ENCODE data around the gene ZXDB. TPM values are rescaled to one million over a fixed set of nuclear protein-coding genes. Genes with fewer than 3 reads are reported as not detected.

The ZXDB gene
- total and polyA plus RNA-seq, 2 of the 13 experiments (the other 11 are each of a cell fraction or from before 2014, with no cell fraction given) = 4.5 to 9.0 TPM

GRCh38 chrX:57640674-57641016, 48.8 kb downstream of the ZXDB start:
- BruUV-seq (replicated peaks) = no TSS peak
- no peaks in the 10 kb centered on the region for H4K20me1 ChIP-seq (ENCODE audit: insufficient read depth, low read length)
- intact Hi-C loops (cut with micrococcal nuclease; ENCODE audit: unreplicated experiment) = loop anchor here (2.0 kb wide), 1 partner anchor 44 kb away; no protein-coding TSS in a partner anchor
- TF ChIP-seq ZNF746 (CRISPR knock-in tag; IDR thresholded peaks at IDR 0.05) (no peak), MAF1 (CRISPR knock-in tag; IDR thresholded peaks at IDR 0.05; ENCODE audit: borderline replicate concordance) (no peak), CHD4 (IDR thresholded peaks at IDR 0.05; ENCODE audit: borderline replicate concordance, low read length) (no peak), KDM1A (CRISPR knock-in tag; IDR thresholded peaks at IDR 0.05) (no peak), YEATS2 (CRISPR knock-in tag; IDR thresholded peaks at IDR 0.05; ENCODE audit: borderline replicate concordance) (no peak), BCL6 (CRISPR knock-in tag; IDR thresholded peaks at IDR 0.05) (0 out of 2 replicates have a peak, but pooled peaks have one; percentile 16), PRMT3 (CRISPR knock-in tag; IDR thresholded peaks at IDR 0.05; ENCODE audit: borderline replicate concordance, low read depth) (no peak), TSC22D2 (CRISPR knock-in tag; IDR thresholded peaks at IDR 0.05; ENCODE audit: borderline replicate concordance) (no peak), ZNF274 (CRISPR knock-in tag; IDR thresholded peaks at IDR 0.05) (no peak), DNMT3B (CRISPR knock-in tag; conservative IDR thresholded peaks at IDR 0.05) (no peak), KLF12 (CRISPR knock-in tag; IDR thresholded peaks at IDR 0.05; ENCODE audit: borderline replicate concordance) (no peak), PRDM10 (CRISPR knock-in tag; IDR thresholded peaks at IDR 0.05; ENCODE audit: low read depth) (peak; percentile 63; the same call in 1 of the 2 replicates), GPN1 (CRISPR knock-in tag; IDR thresholded peaks at IDR 0.05; ENCODE audit: borderline replicate concordance) (no peak), CEBPG (CRISPR knock-in tag; IDR thresholded peaks at IDR 0.05) (0 out of 2 replicates have a peak, but pooled peaks have one; percentile 12), NFE2 (CRISPR knock-in tag; IDR thresholded peaks at IDR 0.05) (no peak), ATF7-NPFF (CRISPR knock-in tag; IDR thresholded peaks at IDR 0.05; ENCODE audit: low read depth) (no peak), MXD4 (CRISPR knock-in tag; IDR thresholded peaks at IDR 0.05) (no peak)
- TF ChIP-seq, protein P1, sequence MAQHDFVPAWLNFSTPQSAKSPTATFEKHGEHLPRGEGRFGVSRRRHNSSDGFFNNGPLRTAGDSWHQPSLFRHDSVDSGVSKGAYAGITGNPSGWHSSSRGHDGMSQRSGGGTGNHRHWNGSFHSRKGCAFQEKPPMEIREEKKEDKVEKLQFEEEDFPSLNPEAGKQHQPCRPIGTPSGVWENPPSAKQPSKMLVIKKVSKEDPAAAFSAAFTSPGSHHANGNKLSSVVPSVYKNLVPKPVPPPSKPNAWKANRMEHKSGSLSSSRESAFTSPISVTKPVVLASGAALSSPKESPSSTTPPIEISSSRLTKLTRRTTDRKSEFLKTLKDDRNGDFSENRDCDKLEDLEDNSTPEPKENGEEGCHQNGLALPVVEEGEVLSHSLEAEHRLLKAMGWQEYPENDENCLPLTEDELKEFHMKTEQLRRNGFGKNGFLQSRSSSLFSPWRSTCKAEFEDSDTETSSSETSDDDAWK (CRISPR knock-in tag; IDR thresholded peaks at IDR 0.05) = no peak
- TF ChIP-seq, protein P2, sequence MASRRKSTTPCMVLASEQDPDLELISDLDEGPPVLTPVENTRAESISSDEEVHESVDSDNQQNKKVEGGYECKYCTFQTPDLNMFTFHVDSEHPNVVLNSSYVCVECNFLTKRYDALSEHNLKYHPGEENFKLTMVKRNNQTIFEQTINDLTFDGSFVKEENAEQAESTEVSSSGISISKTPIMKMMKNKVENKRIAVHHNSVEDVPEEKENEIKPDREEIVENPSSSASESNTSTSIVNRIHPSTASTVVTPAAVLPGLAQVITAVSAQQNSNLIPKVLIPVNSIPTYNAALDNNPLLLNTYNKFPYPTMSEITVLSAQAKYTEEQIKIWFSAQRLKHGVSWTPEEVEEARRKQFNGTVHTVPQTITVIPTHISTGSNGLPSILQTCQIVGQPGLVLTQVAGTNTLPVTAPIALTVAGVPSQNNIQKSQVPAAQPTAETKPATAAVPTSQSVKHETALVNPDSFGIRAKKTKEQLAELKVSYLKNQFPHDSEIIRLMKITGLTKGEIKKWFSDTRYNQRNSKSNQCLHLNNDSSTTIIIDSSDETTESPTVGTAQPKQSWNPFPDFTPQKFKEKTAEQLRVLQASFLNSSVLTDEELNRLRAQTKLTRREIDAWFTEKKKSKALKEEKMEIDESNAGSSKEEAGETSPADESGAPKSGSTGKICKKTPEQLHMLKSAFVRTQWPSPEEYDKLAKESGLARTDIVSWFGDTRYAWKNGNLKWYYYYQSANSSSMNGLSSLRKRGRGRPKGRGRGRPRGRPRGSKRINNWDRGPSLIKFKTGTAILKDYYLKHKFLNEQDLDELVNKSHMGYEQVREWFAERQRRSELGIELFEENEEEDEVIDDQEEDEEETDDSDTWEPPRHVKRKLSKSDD (CRISPR knock-in tag; IDR thresholded peaks at IDR 0.05; ENCODE audit: low read depth) = no peak

More at GRCh38 chrX:57640674-57641016, 48.8 kb downstream of the ZXDB start:
- Histone ChIP-seq H3K36me3 (replicated peaks in 1 of 2; ENCODE audit: control insufficient read depth in 1 of 2, insufficient read depth in 2 of 2, low read length in 2 of 2) (no peaks in the 10 kb centered on the region), H3K27ac (ENCODE audit: extremely low read length, insufficient read depth, low read length) (peak overlapping the region; percentile 59), H3K4me3 (replicated peaks in 1 of 3; ENCODE audit: insufficient read depth in 1 of 3, low read depth in 2 of 3, low read length in 3 of 3) (no peak overlapping the region; a peak in 1 of 6 replicates), H3K9ac (ENCODE audit: insufficient read depth, low read depth, low read length) (no peak overlapping the region), H2AFZ (ENCODE audit: low read length) (no peak overlapping the region), H3K4me1 (ENCODE audit: insufficient read depth, low read length) (peaks cover 50% of the 10 kb centered on the region), H3K79me2 (ENCODE audit: insufficient read depth, low read length) (no peaks in the 10 kb centered on the region), H3K27me3 (ENCODE audit: control insufficient read depth in 1 of 2, insufficient read depth in 2 of 2, low read length in 2 of 2) (no peaks in the 10 kb centered on the region), H3K9me3 (ENCODE audit: low read length) (no peaks in the 10 kb centered on the region), H3K4me2 (ENCODE audit: low read depth, low read length) (peak overlapping the region; percentile 45; the same call in 1 of the 2 replicates)
- CTCF ChIA-PET (ENCODE audit: low intra/inter-chr PET ratio, low total read pairs) = no interaction called here
- POLR2A ChIA-PET = interaction anchor here (2.4 kb wide), 1 partner anchor 48 kb away, joined by 11 read pairs; no protein-coding TSS in a partner anchor
- peak; percentile 70 for DNase-seq (ENCODE audit: low spot score)
- in situ Hi-C loops (cut with HindIII; ENCODE audit: extremely low pct_ligation_motif_present, low pct_unique_long_range_greater_than_20kb) = loop anchor here (5.0 kb wide), 1 partner anchor 48 kb away; the partner anchor contains the start of gene ZXDB
- peak; percentile 69 for ATAC-seq
- peak; percentile 83 for FAIRE-seq
- 0% methylated on average over 3 of the region's 4 CpGs for WGBS (ENCODE audit: low lambda C conversion rate)
